A673 (cell line): ENCODE results near the gene ZDHHC7.

Experiments
- CTCF ChIP-seq: fragments of 300-800, 200-600 bp; sonication (generic); conservative IDR thresholded peaks from 2 replicates; pipeline ENCODE4 v1.5.1; 2017; ENCODE audit warnings: low read depth, mild to moderate bottlenecking, antibody characterized with exemption, low read length, moderate library complexity, mixed read lengths
- EZH2 ChIP-seq: fragments of 200-600 bp; sonication (generic); IDR thresholded peaks from 2 replicates; pipeline ENCODE4 v1.6.1; 2017; ENCODE audit warnings: borderline replicate concordance, low read depth, mild to moderate bottlenecking, mixed read lengths, antibody characterized with exemption, low read length; ENCODE audit not compliant: poor library complexity, severe bottlenecking

DNA sequence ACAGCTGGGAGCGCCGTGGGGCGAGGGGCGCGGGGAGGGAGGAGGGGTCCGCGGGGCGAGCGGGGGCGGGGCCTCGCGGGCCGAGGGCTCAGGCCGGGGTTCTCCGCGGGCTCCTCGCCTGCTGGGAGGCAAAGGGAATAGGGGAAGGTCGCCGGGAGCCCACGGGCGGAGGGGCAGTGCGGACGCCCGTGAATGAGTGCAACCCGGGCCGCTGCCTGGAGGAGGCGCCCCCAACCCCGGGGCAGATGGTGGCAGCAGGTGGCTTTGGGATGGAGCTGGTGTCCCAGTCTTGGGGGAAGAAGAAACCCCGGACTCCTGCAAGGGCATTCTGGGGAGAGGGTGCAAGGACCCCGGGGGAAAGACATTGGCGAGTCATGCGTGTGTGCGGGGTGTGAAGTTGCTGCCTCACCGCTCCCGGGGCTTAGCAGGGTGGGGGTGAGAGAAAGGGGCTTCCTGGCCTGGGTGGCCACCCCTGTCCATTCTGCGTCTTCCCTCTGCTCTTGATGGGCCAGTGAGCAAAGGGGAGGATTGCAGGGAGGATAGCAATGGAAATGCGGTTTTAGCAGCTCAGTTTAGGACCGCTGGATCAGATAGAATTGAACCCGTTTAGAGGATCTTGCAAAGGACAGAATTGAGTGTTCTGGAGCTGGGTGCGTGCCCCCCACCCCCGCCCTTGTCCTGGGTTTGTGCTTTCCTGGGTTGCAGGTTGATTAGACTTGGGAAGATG lies 16.8 kb upstream of the ZDHHC7 start:
- TF ChIP-seq CTCF (no peak; the same call in 1 of the 2 replicates), EZH2 (no peak)
